Chondrocyte (in vitro differentiated cells): ENCODE results near the gene SH3PXD2A. TPM values are rescaled to one million over a fixed set of nuclear protein-coding genes. Genes with fewer than 3 reads are reported as not detected.

ENCODE experiments used
- DNase-seq: peaks from one replicate; pipeline ENCODE4 v3.0.0; 2021; ENCODE audit warnings: mixed read lengths, low spot score
- H3K27ac Mint-ChIP-seq: one replicate; pipeline ENCODE4 v1.8.0; 2021; ENCODE audit warnings: mild to moderate bottlenecking, moderate library complexity, mixed read lengths; ENCODE audit not compliant: unreplicated experiment
- H3K27me3 Mint-ChIP-seq: 2 replicates; pipeline ENCODE4 v1.8.0; 2021; ENCODE audit warnings: low read depth, mixed read lengths
- H3K36me3 Mint-ChIP-seq: 2 replicates; pipeline ENCODE4 v1.8.0; 2021; ENCODE audit warnings: low read depth, mixed read lengths
- H3K4me1 Mint-ChIP-seq: 2 replicates; pipeline ENCODE4 v1.8.0; 2021; ENCODE audit warnings: low read depth, mild to moderate bottlenecking, mixed read lengths
- H3K4me3 Mint-ChIP-seq: one replicate; pipeline ENCODE4 v1.8.0; 2021; ENCODE audit warnings: mild to moderate bottlenecking, moderate library complexity, mixed read lengths; ENCODE audit not compliant: unreplicated experiment
- H3K9me3 Mint-ChIP-seq: 2 replicates; pipeline ENCODE4 v1.8.0; 2021; ENCODE audit warnings: low read depth, mixed read lengths
- CTCF ChIP-seq: fragments of 200-600 bp; sonication (generic); IDR thresholded peaks from 2 replicates; pipeline ENCODE4 v1.5.0; 2021; ENCODE audit warnings: antibody characterized with exemption, mild to moderate bottlenecking, moderate library complexity
- total RNA-seq: library from RNA; stranded (reverse); gene quantifications from 3 replicates; pipeline ENCODE4 v1.2.1, GENCODE V29; 2021

Gene SH3PXD2A
- total RNA-seq, 1 donor from 2014 or later, result 46.0 TPM

- Mint-ChIP-seq H3K4me3 (no peak overlapping the region), H3K9me3 (no peaks in the 10 kb centered on the region), H3K27me3 (peaks cover 37% of the 10 kb centered on the region), H3K4me1 (peaks cover 5% of the 10 kb centered on the region), H3K36me3 (no peaks in the 10 kb centered on the region), H3K27ac (no peak overlapping the region)
- no peak for TF ChIP-seq CTCF
- DNase-seq, result peak; percentile 85
Observed at GRCh38 chr10:103552856-103553742, 302.3 kb downstream of the SH3PXD2A start.

DNA sequence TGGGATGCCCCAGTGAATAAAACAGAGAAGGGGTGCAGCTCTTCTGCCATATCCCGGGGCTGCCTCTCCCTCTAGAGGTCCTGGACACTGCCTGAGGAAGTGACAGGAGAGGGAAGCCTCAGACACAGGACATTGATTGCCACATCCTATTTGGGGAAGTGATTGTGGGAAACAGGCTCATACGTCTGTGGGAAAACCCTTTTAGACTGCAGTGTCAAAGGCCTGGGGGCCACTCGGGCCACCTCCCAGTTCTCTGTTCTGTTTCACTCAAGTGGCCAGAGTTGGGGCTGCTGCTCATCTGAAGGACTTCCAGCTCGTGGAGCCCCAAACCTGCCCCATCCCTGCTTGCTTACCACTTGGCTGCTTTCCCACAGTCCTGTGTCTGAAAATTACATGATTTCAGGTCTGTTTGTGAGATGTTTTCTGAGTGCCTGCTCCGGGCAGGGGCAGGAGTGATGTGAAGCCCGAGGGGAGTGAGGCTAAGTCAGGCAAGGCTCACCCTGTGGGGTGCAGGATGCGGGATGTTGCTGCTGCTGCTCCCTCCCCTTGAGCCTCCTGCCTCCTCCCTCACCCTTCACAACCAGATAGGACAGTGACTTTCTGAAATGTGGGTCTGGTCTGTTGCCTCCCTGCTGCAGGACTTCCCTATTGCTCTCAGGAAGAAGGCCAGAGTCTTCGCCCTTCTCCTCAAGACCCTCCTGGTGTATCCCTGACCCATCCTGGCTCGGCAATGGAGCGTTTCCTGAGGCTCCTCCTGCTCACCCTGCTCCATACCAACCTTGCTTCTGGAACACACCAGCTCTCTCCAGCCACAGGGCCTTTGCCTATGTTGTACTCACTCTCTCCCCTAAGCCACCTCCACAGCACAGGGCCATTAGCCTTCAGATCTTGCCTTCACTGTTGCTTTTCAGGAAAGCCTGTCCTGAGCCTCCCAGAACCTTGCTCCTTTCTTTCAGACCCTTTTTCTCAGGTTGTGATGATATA, 303.5 kb downstream of the SH3PXD2A start:
- Mint-ChIP-seq H3K4me3 (no peak overlapping the region), H3K27ac (no peak overlapping the region)
- TF ChIP-seq CTCF, result no peak

GRCh38 chr10:103550229-103550628, 305.1 kb downstream of the SH3PXD2A start:
- no peak overlapping the region for H3K27ac Mint-ChIP-seq
- H3K4me1 Mint-ChIP-seq, result peaks cover 5% of the 10 kb centered on the region
- no peak for DNase-seq
- H3K9me3 Mint-ChIP-seq, result no peaks in the 10 kb centered on the region
- H3K4me3 Mint-ChIP-seq, result no peak overlapping the region
- no peak for TF ChIP-seq CTCF
- peaks cover 29% of the 10 kb centered on the region for H3K27me3 Mint-ChIP-seq
- no peaks in the 10 kb centered on the region for H3K36me3 Mint-ChIP-seq

More for the DNA sequence above, 303.5 kb downstream of the SH3PXD2A start:
- DNase-seq, result peak; percentile 33
- H3K27me3 Mint-ChIP-seq, result peaks cover 35% of the 10 kb centered on the region
- H3K4me1 Mint-ChIP-seq, result peaks cover 5% of the 10 kb centered on the region
- no peaks in the 10 kb centered on the region for H3K9me3 Mint-ChIP-seq
- no peaks in the 10 kb centered on the region for H3K36me3 Mint-ChIP-seq

DNA sequence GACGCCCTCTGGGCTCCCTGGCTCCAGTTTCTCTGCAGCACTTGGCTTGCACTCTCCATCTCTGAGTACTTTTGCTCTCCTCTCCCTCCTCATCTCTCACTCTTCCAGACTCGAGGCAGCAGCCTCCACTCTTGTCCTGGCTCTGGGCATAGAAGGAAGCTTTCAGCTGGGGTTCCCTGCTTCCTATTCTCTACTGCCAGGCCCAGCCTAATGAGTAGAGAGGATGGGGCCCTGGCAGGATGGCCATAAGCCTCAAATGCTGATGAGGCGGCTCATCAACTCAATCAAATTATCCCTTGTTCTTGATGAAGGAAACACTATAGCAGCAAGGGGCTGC, 306.1 kb downstream of the SH3PXD2A start:
- no peaks in the 10 kb centered on the region for H3K36me3 Mint-ChIP-seq

More for the DNA sequence above, 306.1 kb downstream of the SH3PXD2A start:
- Mint-ChIP-seq H3K4me1 (no peaks in the 10 kb centered on the region), H3K27ac (no peak overlapping the region), H3K9me3 (no peaks in the 10 kb centered on the region), H3K4me3 (no peak overlapping the region), H3K27me3 (peaks cover 33% of the 10 kb centered on the region)
- no peak for DNase-seq
- no peak for TF ChIP-seq CTCF
